HCT116 (cell line): ENCODE results near the gene UQCC5. TPM values are rescaled to one million over a fixed set of nuclear protein-coding genes. Genes with fewer than 3 reads are reported as not detected.

Experiments used
- ATAC-seq: fragments of 200-7000 bp; cut with Tn5 transposase; 2 replicates; pipeline ENCODE4 v1.9.1; 2020; ENCODE audit warnings: mild to moderate bottlenecking, moderate library complexity
- BruUV-seq: library from RNA; stranded (reverse); fragments of 400-500 nt; replicated peaks from 2 replicates; lab custom pipeline; 2021; lab: Mats Ljungman, UMichigan
- CTCF ChIA-PET: fragments of 300-600 bp; sonication (Branson Sonifier 250); formaldehyde crosslinking; loops from one replicate; lab custom pipeline; 2021; ENCODE audit warnings: antibody characterized with exemption; lab: Charles Lee
- POLR2A ChIA-PET: fragments of 300-600, 350-600 bp; sonication (Branson Sonifier 250); formaldehyde crosslinking; loops from one replicate; lab custom pipeline; 2021; ENCODE audit warnings: antibody characterized with exemption; lab: Charles Lee
- RAD21 ChIA-PET, 2 experiments: fragments of 300-600 bp; sonication (Branson Sonifier 250); formaldehyde crosslinking; loops; one replicate each; lab custom pipeline; 2023; ENCODE audit warnings: low total read pairs in 2 of 2; ENCODE audit not compliant: uncharacterized antibody in 2 of 2, unreplicated experiment in 2 of 2, low non-redundant PET in 1 of 2; lab: Charles Lee
- DNase-seq: peaks from one replicate; pipeline ENCODE4 v3.0.0-alpha.2; 2010; ENCODE audit warnings: low read depth, low spot score
- H2AFZ ChIP-seq: fragments of 200-600 bp; shearing (Covaris generic), sonication (generic); 2 replicates; pipeline ENCODE4 v1.6.1; 2017; ENCODE audit warnings: low read depth, mixed run types, mixed read lengths, antibody characterized with exemption, low read length; ENCODE audit not compliant: poor library complexity, severe bottlenecking
- H3K27ac ChIP-seq: 2 replicates; pipeline ENCODE4 v1.5.1; 2012; ENCODE audit warnings: low read depth, low read length
- H3K27me3 ChIP-seq: fragments of 200-600 bp; sonication (generic); 2 replicates; pipeline ENCODE4 v1.6.1; 2016; ENCODE audit warnings: mixed run types, low read length, mixed read lengths; ENCODE audit not compliant: insufficient read depth
- H3K36me3 ChIP-seq, 2 experiments: fragments of 200-500 bp in 1 of 2; fragments of 200-600 bp in 1 of 2; sonication (Bioruptor generic) in 1 of 2; sonication (generic) in 1 of 2; 2 replicates each; pipeline versions ENCODE4 v1.5.1 to v1.6.1; 2014 to 2016; ENCODE audit warnings: low read length in 2 of 2, inconsistent platforms in 1 of 2, mixed read lengths in 1 of 2, mixed run types in 1 of 2; ENCODE audit not compliant: insufficient read depth in 2 of 2, control insufficient read depth in 1 of 2
- H3K4me1 ChIP-seq, 2 experiments: fragments of 200-600 bp in 1 of 2; sonication (generic) in 1 of 2; 2 replicates each; pipeline versions ENCODE4 v1.5.1 to v1.6.1; 2012 to 2017; ENCODE audit warnings: low read length in 2 of 2, inconsistent platforms in 1 of 2, mild to moderate bottlenecking in 1 of 2, mixed read lengths in 1 of 2, mixed run types in 1 of 2, moderate library complexity in 1 of 2; ENCODE audit not compliant: insufficient read depth in 2 of 2, control insufficient read depth in 1 of 2
- H3K4me2 ChIP-seq: fragments of 200-600 bp; sonication (generic); 2 replicates; pipeline ENCODE4 v1.6.1; 2017; ENCODE audit warnings: mixed run types, low read length, mixed read lengths
- H3K4me3 ChIP-seq, 2 experiments: fragments of 200-600 bp in 1 of 2; sonication (generic) in 1 of 2; replicated peaks in 1 of 2; 2 replicates each; pipeline ENCODE4 v1.5.1; 2011 to 2016; ENCODE audit warnings: low read length in 2 of 2, control low read depth in 1 of 2, low read depth in 1 of 2, mild to moderate bottlenecking in 1 of 2, mixed read lengths in 1 of 2, mixed run types in 1 of 2
- H3K79me2 ChIP-seq: fragments of 200-600 bp; sonication (generic); 2 replicates; pipeline ENCODE4 v1.6.1; 2017; ENCODE audit warnings: mild to moderate bottlenecking, mixed run types, low read length, moderate library complexity, mixed read lengths; ENCODE audit not compliant: insufficient read depth
- H3K9ac ChIP-seq: fragments of 200-600 bp; sonication (generic); 2 replicates; pipeline ENCODE4 v1.6.1; 2016; ENCODE audit warnings: low read length, mixed read lengths
- H3K9me2 ChIP-seq: fragments of 200-600 bp; sonication (generic), shearing (Covaris generic); 2 replicates; pipeline ENCODE4 v1.6.1; 2017; ENCODE audit warnings: mixed run types, mild to moderate bottlenecking, moderate library complexity; ENCODE audit not compliant: insufficient read depth
- H3K9me3 ChIP-seq, 2 experiments: fragments of 200-500 bp in 1 of 2; fragments of 200-600 bp in 1 of 2; sonication (Bioruptor generic) in 1 of 2; sonication (generic) in 1 of 2; 2 replicates each; pipeline ENCODE4 v1.6.1; 2014 to 2017; ENCODE audit warnings: low read length in 2 of 2, mixed read lengths in 2 of 2, inconsistent platforms in 1 of 2, low read depth in 1 of 2, mild to moderate bottlenecking in 1 of 2, mixed run types in 1 of 2, moderate library complexity in 1 of 2; ENCODE audit not compliant: control insufficient read depth in 1 of 2, insufficient read depth in 1 of 2
- H4K20me1 ChIP-seq: fragments of 200-600 bp; sonication (generic), shearing (Covaris generic); 2 replicates; pipeline ENCODE4 v1.6.1; 2017; ENCODE audit warnings: mixed run types, mild to moderate bottlenecking, moderate library complexity; ENCODE audit not compliant: insufficient read depth
- ATF3 ChIP-seq: IDR thresholded peaks from 2 replicates; pipeline ENCODE4 v1.6.1; 2012
- CTCF ChIP-seq, 3 experiments: fragments of 200-600 bp in 1 of 3; sonication (generic) in 1 of 3; IDR thresholded peaks in 2 of 3; conservative IDR thresholded peaks in 1 of 3; 2 replicates each; pipeline ENCODE4 v1.5.1; 2012 to 2017; ENCODE audit warnings: low read depth in 2 of 3, low read length in 2 of 3, antibody characterized with exemption in 1 of 3, borderline replicate concordance in 1 of 3, control low read depth in 1 of 3, mild to moderate bottlenecking in 1 of 3, mixed read lengths in 1 of 3, mixed run types in 1 of 3, moderate library complexity in 1 of 3; ENCODE audit not compliant: insufficient read depth in 1 of 3
- JUND ChIP-seq: IDR thresholded peaks from 2 replicates; pipeline ENCODE4 v1.6.1; 2012
- POLR2A ChIP-seq: IDR thresholded peaks from 2 replicates; pipeline ENCODE4 v1.7.0; 2011; ENCODE audit warnings: borderline replicate concordance; ENCODE audit not compliant: insufficient read depth, insufficient read length; ENCODE audit errors: extremely low read depth
- REST ChIP-seq: IDR thresholded peaks from 2 replicates; pipeline ENCODE4 v1.6.1; 2012; ENCODE audit warnings: low read depth
- SP1 ChIP-seq: IDR thresholded peaks from 2 replicates; pipeline ENCODE4 v1.6.1; 2012; ENCODE audit warnings: low read depth
- SRF ChIP-seq: IDR thresholded peaks from 2 replicates; pipeline ENCODE4 v1.6.1; 2012; ENCODE audit warnings: low read depth
- ZFX ChIP-seq: fragments of 450-650 bp; IDR thresholded peaks from 2 replicates; pipeline ENCODE4 v1.6.1; 2017
- ZNF274 ChIP-seq: fragments of 200-500 bp; sonication (Bioruptor generic); IDR thresholded peaks from 2 replicates; pipeline ENCODE4 v1.6.1; 2014; ENCODE audit warnings: mild to moderate bottlenecking, low read depth, low read length, inconsistent platforms
- intact Hi-C: fragments of 100-400 bp; cut with micrococcal nuclease; formaldehyde crosslinking; loops from 2 replicates; pipeline ENCODE4 v1.10.0; 2022
- total RNA-seq: library from RNA; stranded (reverse); gene quantifications from one replicate; pipeline ENCODE4 v1.2.1, GENCODE V29; 2021; ENCODE audit not compliant: unreplicated experiment

The UQCC5 gene
- total RNA-seq, 1 experiment from 2014 or later, result 14.1 TPM

GRCh38 chr3:52502001-52502400 lies 34.4 kb upstream of the UQCC5 start:
- Histone ChIP-seq H3K27me3 (no peaks in the 10 kb centered on the region), H3K36me3 (no peaks in the 10 kb centered on the region), H3K9ac (no peak overlapping the region), H3K27ac (no peak overlapping the region), H3K4me1 (no peaks in the 10 kb centered on the region), H3K9me3 (no peaks in the 10 kb centered on the region), H4K20me1 (no peaks in the 10 kb centered on the region), H2AFZ (no peak overlapping the region), H3K4me3 (no peak overlapping the region), H3K79me2 (no peaks in the 10 kb centered on the region), H3K4me2 (no peak overlapping the region), H3K9me2 (no peaks in the 10 kb centered on the region)
- ATAC-seq (no peak), DNase-seq (no peak)
- TF ChIP-seq JUND (no peak), CTCF (IDR thresholded peaks at IDR 0.05 in 2 of 3, conservative IDR thresholded peaks at IDR 0.05 in 1 of 3; ENCODE audit: borderline replicate concordance in 1 of 3, insufficient read depth in 1 of 3, low read depth in 2 of 3, low read length in 2 of 3) (no peak), POLR2A (no peak), ATF3 (no peak), ZNF274 (no peak), ZFX (no peak), SRF (no peak), SP1 (no peak), REST (no peak)
- POLR2A ChIA-PET, result no interaction called here
- RAD21 ChIA-PET, result no interaction called here
- intact Hi-C loops, result no loop called here
- CTCF ChIA-PET, result no interaction called here
- BruUV-seq, result no TSS peak
